ENCODE data around the gene LAMA2.

DNA sequence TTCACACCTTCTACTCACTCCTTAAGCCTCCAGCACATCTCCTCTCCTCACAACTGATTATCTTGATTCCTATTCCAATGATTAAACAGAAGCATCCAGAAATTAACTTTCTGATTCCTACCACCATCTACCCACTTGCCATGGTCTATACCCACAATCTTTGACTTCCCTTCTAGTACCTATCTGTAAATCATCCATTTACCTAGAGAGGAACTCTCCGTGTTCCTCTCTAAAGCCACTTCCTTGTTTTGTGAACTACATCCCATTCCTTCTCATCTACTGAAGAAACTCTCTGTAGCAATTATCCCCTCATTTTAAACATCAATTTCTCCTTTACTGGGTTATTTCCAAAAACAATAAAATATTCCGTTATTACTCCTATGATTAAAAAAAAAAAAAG, 659.8 kb downstream of the LAMA2 start:
- TF ChIP-seq POLR2AphosphoS5 (IDR thresholded peaks at IDR 0.05; ENCODE audit: low read depth, low read length): no peak
- TF ChIP-seq, protein P1, sequence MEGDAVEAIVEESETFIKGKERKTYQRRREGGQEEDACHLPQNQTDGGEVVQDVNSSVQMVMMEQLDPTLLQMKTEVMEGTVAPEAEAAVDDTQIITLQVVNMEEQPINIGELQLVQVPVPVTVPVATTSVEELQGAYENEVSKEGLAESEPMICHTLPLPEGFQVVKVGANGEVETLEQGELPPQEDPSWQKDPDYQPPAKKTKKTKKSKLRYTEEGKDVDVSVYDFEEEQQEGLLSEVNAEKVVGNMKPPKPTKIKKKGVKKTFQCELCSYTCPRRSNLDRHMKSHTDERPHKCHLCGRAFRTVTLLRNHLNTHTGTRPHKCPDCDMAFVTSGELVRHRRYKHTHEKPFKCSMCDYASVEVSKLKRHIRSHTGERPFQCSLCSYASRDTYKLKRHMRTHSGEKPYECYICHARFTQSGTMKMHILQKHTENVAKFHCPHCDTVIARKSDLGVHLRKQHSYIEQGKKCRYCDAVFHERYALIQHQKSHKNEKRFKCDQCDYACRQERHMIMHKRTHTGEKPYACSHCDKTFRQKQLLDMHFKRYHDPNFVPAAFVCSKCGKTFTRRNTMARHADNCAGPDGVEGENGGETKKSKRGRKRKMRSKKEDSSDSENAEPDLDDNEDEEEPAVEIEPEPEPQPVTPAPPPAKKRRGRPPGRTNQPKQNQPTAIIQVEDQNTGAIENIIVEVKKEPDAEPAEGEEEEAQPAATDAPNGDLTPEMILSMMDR (IDR thresholded peaks at IDR 0.05): no peak
- TF ChIP-seq SIN3A (IDR thresholded peaks at IDR 0.05; ENCODE audit: borderline replicate concordance, insufficient read depth, low read depth, low read length): no peak
- no peak for TF ChIP-seq TCF7L2 (IDR thresholded peaks at IDR 0.05; ENCODE audit: low read depth, low read length)
